Naive B cell (primary cell): ENCODE measurements around the gene PDE7B. TPM values are rescaled to one million over a fixed set of nuclear protein-coding genes. Genes with fewer than 3 reads are reported as not detected.
"Not testable (repeated sequence)": the region's sequence is repeated elsewhere in the genome, so short reads cannot be mapped to it uniquely, and the experiment has no call there.

Experiments used
- ATAC-seq, 2 donors: fragments of 150-1000 bp; cut with Tn5 transposase; 2 replicates each; pipeline ENCODE4 v1.10.0; 2021; ENCODE audit warnings: low read depth in 2 of 2, mild to moderate bottlenecking in 2 of 2, moderate library complexity in 2 of 2
- DNase-seq: peaks from one replicate; pipeline ENCODE4 v3.0.0; 2022
- H3K27ac Mint-ChIP-seq, 6 donors: one replicate each; pipeline ENCODE4 v1.8.0; 2020 to 2022; ENCODE audit warnings: mild to moderate bottlenecking in 6 of 6, mixed read lengths in 6 of 6, moderate library complexity in 5 of 6, inconsistent platforms in 2 of 6
- H3K27me3 Mint-ChIP-seq, 3 donors: one replicate each; pipeline ENCODE4 v1.8.0; 2021 to 2022; ENCODE audit warnings: mixed read lengths in 3 of 3, mild to moderate bottlenecking in 1 of 3
- H3K36me3 Mint-ChIP-seq, 2 donors: one replicate each; pipeline ENCODE4 v1.8.0; 2020 to 2022; ENCODE audit warnings: mixed read lengths in 2 of 2, inconsistent platforms in 1 of 2, mild to moderate bottlenecking in 1 of 2
- H3K4me1 Mint-ChIP-seq, 3 donors: one replicate each; pipeline ENCODE4 v1.8.0; 2020 to 2022; ENCODE audit warnings: mixed read lengths in 3 of 3, inconsistent platforms in 1 of 3, mild to moderate bottlenecking in 1 of 3, moderate library complexity in 1 of 3
- H3K4me3 Mint-ChIP-seq, 8 donors: one replicate each; pipeline ENCODE4 v1.8.0; 2020 to 2022; ENCODE audit warnings: mild to moderate bottlenecking in 8 of 8, mixed read lengths in 8 of 8, moderate library complexity in 8 of 8, inconsistent platforms in 2 of 8
- H3K9me3 Mint-ChIP-seq, 7 donors: one replicate each; pipeline ENCODE4 v1.8.0; 2020 to 2022; ENCODE audit warnings: mixed read lengths in 7 of 7, mild to moderate bottlenecking in 5 of 7, inconsistent platforms in 2 of 7, moderate library complexity in 1 of 7
- polyA plus RNA-seq, 6 donors: library from polyadenylated mRNA; unstranded; fragments of 300-500 nt; fragmentation: Illumina TruSeq; gene quantifications; one replicate each; pipeline ENCODE4 v1.2.3, GENCODE V29; 2021; ENCODE audit warnings: low read depth in 6 of 6

Gene PDE7B
- polyA plus RNA-seq, 6 donors from 2014 or later: 0.10 to 3.8 (median 3.0) TPM

DNA sequence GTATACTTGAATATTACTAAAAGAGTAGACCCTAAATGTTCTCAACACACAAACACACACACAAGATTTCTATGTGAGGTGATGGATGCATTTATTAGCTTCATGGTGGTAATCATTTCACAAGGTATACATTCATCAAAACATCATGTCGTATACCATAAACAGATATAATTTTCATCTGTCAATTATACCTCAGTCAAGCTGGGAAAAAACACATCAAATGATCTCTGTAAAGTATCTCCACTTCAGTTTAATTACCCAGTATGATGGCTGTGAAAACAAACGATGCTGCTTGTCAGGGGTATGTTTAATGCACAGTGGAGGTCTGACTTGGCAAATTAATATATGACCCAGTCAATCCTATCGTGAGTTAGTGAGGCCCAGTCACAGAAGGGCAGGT lies 241.4 kb downstream of the PDE7B start:
- Mint-ChIP-seq H3K4me1 (peaks cover 0 to 6% (median 0%) of the 10 kb centered on the region in 3 donors), H3K36me3 (peaks cover 4 to 12% of the 10 kb centered on the region in 2 donors), H3K9me3 (peaks cover 8 to 18% (median 16%) of the 10 kb centered on the region in 7 donors), H3K27ac (no peak overlapping the region), H3K27me3 (no peaks in the 10 kb centered on the region), H3K4me3 (no peak overlapping the region)
- DNase-seq: no peak
- ATAC-seq: no peak

- peaks cover 8 to 18% (median 16%) of the 10 kb centered on the region in 7 donors for H3K9me3 Mint-ChIP-seq
- H3K27me3 Mint-ChIP-seq: no peaks in the 10 kb centered on the region
- peak overlapping the region in 1 of 6 donors; percentile 69 for H3K27ac Mint-ChIP-seq
- H3K36me3 Mint-ChIP-seq: peaks cover 4 to 12% of the 10 kb centered on the region in 2 donors
- ATAC-seq (no peak), DNase-seq (no peak)
- no peak overlapping the region for H3K4me3 Mint-ChIP-seq
- peaks cover 0 to 6% (median 0%) of the 10 kb centered on the region in 3 donors for H3K4me1 Mint-ChIP-seq
These were observed 242.3 kb downstream of the PDE7B start for GRCh38 chr6:136093835-136094234.

DNA sequence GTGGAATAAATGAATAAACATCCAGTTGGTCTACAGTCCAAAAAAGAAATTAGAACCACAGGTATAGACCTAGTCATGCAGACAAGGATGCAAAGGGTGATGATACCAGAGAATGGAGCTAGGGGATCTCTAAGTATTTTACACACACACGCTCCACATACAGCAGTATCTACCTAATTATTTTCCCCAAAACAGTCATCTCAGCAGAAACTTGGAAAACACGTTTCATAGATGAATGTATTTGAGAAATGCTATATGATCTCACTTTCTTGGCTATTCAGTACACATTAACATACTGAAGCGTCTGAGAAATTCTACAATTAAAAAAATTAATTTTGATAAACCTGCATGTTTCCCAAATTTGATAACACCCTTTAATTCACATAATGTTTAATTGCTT lies 243.3 kb downstream of the PDE7B start:
- Mint-ChIP-seq H3K4me1 (peaks cover 0 to 6% (median 0%) of the 10 kb centered on the region in 3 donors), H3K4me3 (no peak overlapping the region), H3K36me3 (peaks cover 4 to 12% of the 10 kb centered on the region in 2 donors), H3K27me3 (no peaks in the 10 kb centered on the region), H3K9me3 (peaks cover 8 to 19% (median 16%) of the 10 kb centered on the region in 7 donors), H3K27ac (no peak overlapping the region)
- ATAC-seq (no peak), DNase-seq (no peak)

DNA sequence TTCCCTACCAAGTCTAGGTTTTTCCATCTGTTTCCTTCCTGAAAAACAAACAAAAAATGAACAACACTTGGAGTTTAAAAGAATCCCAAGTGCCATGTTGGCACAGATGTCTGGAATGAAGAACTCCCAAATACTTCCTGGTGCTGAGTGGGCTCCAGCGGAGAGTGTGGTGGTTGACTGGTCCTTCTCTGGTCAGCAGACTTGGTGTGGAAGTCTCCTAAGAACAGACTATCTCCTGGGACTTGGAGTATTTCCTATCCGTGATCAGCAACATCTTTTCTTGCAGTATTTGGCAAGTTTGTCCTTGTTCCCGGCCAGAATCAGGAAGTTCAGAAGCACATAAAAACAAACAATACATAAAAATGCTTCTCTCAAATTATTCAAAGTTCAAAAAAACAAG lies 244.5 kb downstream of the PDE7B start:
- peaks cover 7 to 12% (median 10%) of the 10 kb centered on the region in 3 donors for H3K4me1 Mint-ChIP-seq
- no peak overlapping the region for H3K27ac Mint-ChIP-seq
- no peaks in the 10 kb centered on the region for H3K27me3 Mint-ChIP-seq
- H3K36me3 Mint-ChIP-seq: peaks cover 4 to 12% of the 10 kb centered on the region in 2 donors
- peaks cover 8 to 19% (median 17%) of the 10 kb centered on the region in 7 donors for H3K9me3 Mint-ChIP-seq
- DNase-seq (no peak), ATAC-seq (no peak)
- no peak overlapping the region for H3K4me3 Mint-ChIP-seq

DNA sequence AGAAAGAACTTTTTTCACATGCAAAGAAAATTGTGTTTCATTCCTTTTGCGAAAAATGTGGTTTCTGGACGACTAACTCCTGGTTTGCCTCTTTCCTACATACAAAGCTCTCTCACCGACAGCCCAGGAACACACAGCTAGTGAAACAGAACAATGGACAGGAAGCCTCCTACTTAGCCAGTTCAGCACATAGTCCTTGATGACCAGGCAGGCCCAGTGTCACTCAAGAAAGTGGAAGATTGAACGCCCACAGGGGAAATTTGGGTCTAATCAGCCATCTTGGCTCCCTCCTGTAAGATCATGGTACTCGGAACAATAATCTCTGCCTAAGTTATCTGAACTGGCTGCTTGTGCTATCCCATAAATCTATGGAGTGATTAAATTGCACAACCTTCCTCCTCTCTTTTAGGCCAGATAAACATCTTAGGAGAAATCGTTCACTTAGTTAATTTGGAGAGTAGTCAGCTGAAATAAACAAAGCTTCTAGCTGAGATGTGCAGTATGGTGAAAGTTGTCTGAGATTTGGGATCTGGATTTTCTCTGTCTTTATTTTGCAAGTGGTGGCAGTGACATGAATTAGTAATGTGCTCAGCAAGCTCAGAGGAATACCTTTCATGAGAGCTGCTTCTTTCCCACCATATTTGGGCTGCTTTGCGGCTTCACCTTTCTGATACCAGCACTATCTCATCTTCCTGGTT lies 251.6 kb downstream of the PDE7B start:
- peaks cover 13 to 15% of the 10 kb centered on the region in 2 donors for H3K36me3 Mint-ChIP-seq
- H3K27me3 Mint-ChIP-seq: peaks cover 0 to 10% (median 8%) of the 10 kb centered on the region in 3 donors
- H3K4me3 Mint-ChIP-seq: no peak overlapping the region
- peak overlapping the region in 1 of 6 donors; percentile 50 for H3K27ac Mint-ChIP-seq
- peaks cover 6 to 25% (median 8%) of the 10 kb centered on the region in 3 donors for H3K4me1 Mint-ChIP-seq
- no peak for ATAC-seq
- DNase-seq: no peak
- H3K9me3 Mint-ChIP-seq: peaks cover 0 to 3% (median 0%) of the 10 kb centered on the region in 7 donors

- Mint-ChIP-seq H3K4me3 (no peak overlapping the region), H3K27ac (no peak overlapping the region), H3K4me1 (peaks cover 6 to 25% (median 8%) of the 10 kb centered on the region in 3 donors), H3K36me3 (peaks cover 13 to 19% of the 10 kb centered on the region in 2 donors), H3K9me3 (peaks cover 0 to 3% (median 0%) of the 10 kb centered on the region in 7 donors), H3K27me3 (peaks cover 0 to 10% (median 8%) of the 10 kb centered on the region in 3 donors)
- ATAC-seq (no peak), DNase-seq (no peak)
These were observed 252.3 kb downstream of the PDE7B start for GRCh38 chr6:136103763-136104311.

DNA sequence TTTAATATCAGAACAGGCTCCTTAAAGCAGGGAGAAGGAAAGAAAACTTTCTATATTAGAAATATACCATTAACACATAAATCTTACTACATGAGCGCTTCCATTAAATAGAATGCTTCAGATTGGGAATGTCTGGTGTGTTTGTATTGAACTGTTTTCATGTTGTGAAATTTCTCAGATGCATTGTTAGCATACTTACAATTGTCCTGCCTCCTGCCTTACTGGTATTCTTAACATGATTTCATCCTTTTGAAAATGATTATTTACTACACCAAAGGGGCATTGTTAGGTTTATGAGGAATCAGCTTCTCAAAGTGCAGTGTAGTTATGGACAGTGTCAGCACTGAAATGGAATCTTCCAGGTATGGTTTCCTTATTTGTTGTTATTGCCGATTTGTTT lies 253.1 kb downstream of the PDE7B start:
- Mint-ChIP-seq H3K9me3 (peaks cover 0 to 3% (median 0%) of the 10 kb centered on the region in 7 donors), H3K4me1 (peaks cover 6 to 25% (median 8%) of the 10 kb centered on the region in 3 donors), H3K27ac (no peak overlapping the region), H3K4me3 (no peak overlapping the region), H3K27me3 (peaks cover 0 to 10% (median 8%) of the 10 kb centered on the region in 3 donors), H3K36me3 (peaks cover 17 to 22% of the 10 kb centered on the region in 2 donors)
- DNase-seq: no peak
- ATAC-seq: no peak

DNA sequence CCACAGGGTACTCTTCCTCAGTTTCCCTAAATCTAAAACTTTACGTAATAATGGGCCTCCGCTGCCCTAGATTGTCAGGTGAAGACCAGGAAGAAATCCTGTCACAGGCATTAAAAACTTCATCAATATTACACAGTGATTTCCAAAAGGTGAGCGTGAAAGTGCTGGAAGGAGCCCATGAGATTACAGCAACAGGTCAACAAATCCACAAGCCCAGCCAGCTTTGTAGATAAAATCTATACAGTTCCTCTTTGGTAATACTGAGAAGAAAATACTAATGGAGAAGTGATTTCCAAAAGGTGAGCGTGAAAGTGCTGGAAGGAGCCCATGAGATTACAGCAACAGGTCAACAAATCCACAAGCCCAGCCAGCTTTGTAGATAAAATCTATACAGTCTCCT lies 254.3 kb downstream of the PDE7B start:
- peaks cover 26 to 27% of the 10 kb centered on the region in 2 donors for H3K36me3 Mint-ChIP-seq
- not testable (repeated sequence) for H3K9me3 Mint-ChIP-seq, H3K4me3 Mint-ChIP-seq

GRCh38 chr6:136108361-136108945 lies 257.0 kb downstream of the PDE7B start:
- H3K36me3 Mint-ChIP-seq: peaks cover 18 to 22% of the 10 kb centered on the region in 2 donors
- no peaks in the 10 kb centered on the region for H3K4me1 Mint-ChIP-seq
- ATAC-seq: no peak
- peak overlapping the region in 1 of 8 donors; percentile 70 for H3K4me3 Mint-ChIP-seq
- no peak overlapping the region for H3K27ac Mint-ChIP-seq
- no peak for DNase-seq
- H3K9me3 Mint-ChIP-seq: no peaks in the 10 kb centered on the region
- H3K27me3 Mint-ChIP-seq: peaks cover 0 to 5% (median 2%) of the 10 kb centered on the region in 3 donors

More for the DNA sequence above, 254.3 kb downstream of the PDE7B start:
- not testable (repeated sequence) for ATAC-seq, H3K27ac Mint-ChIP-seq, DNase-seq
- Mint-ChIP-seq H3K4me1 (peaks cover 1 to 17% (median 4%) of the 10 kb centered on the region in 3 donors), H3K27me3 (peaks cover 0 to 10% (median 8%) of the 10 kb centered on the region in 3 donors)

DNA sequence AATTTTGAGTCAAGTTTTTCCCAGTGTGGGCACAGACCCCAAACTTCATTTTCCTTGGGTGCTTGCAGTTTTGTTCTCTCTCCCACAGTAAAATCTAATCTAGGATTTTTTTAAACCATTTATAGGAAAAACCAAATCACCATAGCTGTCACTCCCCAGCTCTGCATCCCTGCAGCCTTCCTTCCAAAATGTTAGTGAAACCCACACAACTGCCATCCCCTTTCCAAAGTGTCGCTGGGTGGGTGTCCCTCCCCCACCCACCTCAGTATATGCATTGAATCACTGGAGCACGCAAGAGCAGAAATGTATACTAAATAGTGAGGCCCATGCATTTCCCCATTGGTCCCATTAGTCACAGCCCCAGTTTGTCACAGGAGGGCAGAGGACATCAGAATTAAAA lies 260.3 kb downstream of the PDE7B start:
- H3K36me3 Mint-ChIP-seq: peaks cover 15 to 24% of the 10 kb centered on the region in 2 donors
- H3K27me3 Mint-ChIP-seq: no peaks in the 10 kb centered on the region
- no peak for DNase-seq
- no peak for ATAC-seq
- no peaks in the 10 kb centered on the region for H3K9me3 Mint-ChIP-seq
- H3K4me3 Mint-ChIP-seq: no peak overlapping the region
- H3K4me1 Mint-ChIP-seq: no peaks in the 10 kb centered on the region
- H3K27ac Mint-ChIP-seq: peak overlapping the region in 1 of 6 donors; percentile 59

DNA sequence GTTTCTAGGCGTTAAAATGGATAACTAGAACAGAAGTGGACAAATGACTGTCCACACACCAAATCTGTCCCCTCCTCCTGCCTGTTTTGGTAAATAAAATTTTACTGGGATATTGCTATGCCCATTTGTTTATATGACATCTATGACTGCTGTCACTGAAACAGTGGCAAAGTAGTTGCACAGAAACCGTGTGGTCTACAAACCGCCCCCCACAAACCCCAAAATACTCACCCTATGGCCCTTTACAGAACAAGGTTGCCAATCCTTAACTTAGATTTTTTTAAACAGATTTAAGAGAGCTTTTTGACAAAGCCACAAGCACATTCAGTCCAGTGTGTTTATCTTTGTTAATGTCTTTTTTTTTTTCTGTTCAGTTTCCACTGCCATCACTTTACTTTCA lies 260.8 kb downstream of the PDE7B start:
- H3K9me3 Mint-ChIP-seq: no peaks in the 10 kb centered on the region
- DNase-seq (no peak), ATAC-seq (no peak)
- no peak overlapping the region for H3K27ac Mint-ChIP-seq
- H3K4me3 Mint-ChIP-seq: no peak overlapping the region
- H3K4me1 Mint-ChIP-seq: no peaks in the 10 kb centered on the region
- peaks cover 15 to 24% of the 10 kb centered on the region in 2 donors for H3K36me3 Mint-ChIP-seq
- no peaks in the 10 kb centered on the region for H3K27me3 Mint-ChIP-seq

DNA sequence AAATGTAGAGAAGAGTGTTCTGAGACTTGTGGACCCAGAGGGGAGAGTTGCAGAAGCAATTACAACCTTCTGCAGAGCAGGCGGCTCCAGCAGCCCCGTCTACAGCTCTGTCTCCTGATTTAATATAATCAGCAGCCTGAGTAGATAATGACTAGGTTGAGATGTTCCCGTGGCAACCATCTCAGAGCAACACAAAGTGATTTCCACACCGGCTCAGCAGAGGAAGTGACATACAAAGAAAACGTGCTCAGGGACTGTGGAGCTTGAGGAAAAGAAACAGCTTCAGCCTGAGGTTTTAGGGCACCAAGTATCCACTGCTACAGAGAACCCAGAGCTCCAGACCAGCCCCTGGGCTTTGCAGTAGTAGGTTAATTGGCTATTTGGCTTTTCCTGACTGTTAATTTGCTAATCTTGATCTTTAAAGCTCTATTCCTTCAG lies 262.3 kb downstream of the PDE7B start:
- no peaks in the 10 kb centered on the region for H3K9me3 Mint-ChIP-seq
- no peak overlapping the region for H3K4me3 Mint-ChIP-seq
- no peaks in the 10 kb centered on the region for H3K27me3 Mint-ChIP-seq
- H3K4me1 Mint-ChIP-seq: no peaks in the 10 kb centered on the region
- H3K27ac Mint-ChIP-seq: peak overlapping the region in 1 of 6 donors; percentile 78
- ATAC-seq: no peak
- DNase-seq: no peak
- peaks cover 10 to 24% of the 10 kb centered on the region in 2 donors for H3K36me3 Mint-ChIP-seq

GRCh38 chr6:136114661-136115060 lies 263.2 kb downstream of the PDE7B start:
- peaks cover 6 to 19% of the 10 kb centered on the region in 2 donors for H3K36me3 Mint-ChIP-seq
- DNase-seq: no peak
- no peaks in the 10 kb centered on the region for H3K9me3 Mint-ChIP-seq
- H3K27ac Mint-ChIP-seq: no peak overlapping the region
- no peak for ATAC-seq
- no peaks in the 10 kb centered on the region for H3K4me1 Mint-ChIP-seq
- no peak overlapping the region for H3K4me3 Mint-ChIP-seq
- H3K27me3 Mint-ChIP-seq: no peaks in the 10 kb centered on the region
